GM21529 (cell line): ENCODE results near the gene INSR.
"Not testable (repeated sequence)": the region's sequence is repeated elsewhere in the genome, so short reads cannot be mapped to it uniquely, and the experiment has no call there.

Experiments
- ATAC-seq: cut with Tn5 transposase; IDR thresholded peaks from one replicate; pipeline ENCODE4 v1.9.1; 2021; ENCODE audit not compliant: unreplicated experiment

Gene INSR

DNA sequence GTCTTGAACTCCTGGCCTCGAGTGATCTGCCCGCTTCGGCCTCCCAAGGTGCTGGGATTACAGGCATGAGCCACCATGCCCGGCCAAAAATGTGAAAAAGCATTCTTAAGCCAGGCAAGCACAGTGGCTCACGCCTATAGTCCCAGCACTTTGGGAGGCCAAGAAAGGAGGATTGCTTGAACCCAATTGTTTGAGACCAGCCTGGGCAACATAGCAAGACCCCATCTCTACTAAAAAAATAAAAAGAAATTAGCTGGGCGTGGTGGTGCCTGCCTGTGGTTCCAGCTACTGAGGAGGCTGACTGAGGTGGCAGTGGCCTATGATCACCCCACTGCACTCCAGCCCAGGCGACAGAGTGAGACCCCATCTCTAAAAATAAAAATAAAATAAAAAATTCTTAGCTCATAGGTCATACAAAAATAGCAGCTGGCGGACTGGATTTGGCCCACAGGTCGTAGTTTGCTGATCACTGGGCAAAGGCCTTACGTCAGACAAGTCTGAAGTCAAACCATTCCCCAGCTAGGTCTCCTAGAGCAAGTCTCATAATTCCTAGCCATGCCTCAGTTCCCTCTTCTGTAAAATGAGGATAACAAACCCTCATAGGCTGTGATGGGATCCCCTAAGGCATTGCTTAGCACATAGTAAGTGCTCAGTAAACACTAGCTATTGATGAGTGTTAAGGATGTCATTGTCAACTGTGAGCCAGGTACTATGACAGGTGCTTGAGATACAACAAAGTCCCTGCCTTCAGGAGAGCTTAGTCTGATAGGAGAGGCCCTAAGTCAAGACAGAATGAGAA is 36.0 kb downstream of the INSR start:
- no peak for ATAC-seq

DNA sequence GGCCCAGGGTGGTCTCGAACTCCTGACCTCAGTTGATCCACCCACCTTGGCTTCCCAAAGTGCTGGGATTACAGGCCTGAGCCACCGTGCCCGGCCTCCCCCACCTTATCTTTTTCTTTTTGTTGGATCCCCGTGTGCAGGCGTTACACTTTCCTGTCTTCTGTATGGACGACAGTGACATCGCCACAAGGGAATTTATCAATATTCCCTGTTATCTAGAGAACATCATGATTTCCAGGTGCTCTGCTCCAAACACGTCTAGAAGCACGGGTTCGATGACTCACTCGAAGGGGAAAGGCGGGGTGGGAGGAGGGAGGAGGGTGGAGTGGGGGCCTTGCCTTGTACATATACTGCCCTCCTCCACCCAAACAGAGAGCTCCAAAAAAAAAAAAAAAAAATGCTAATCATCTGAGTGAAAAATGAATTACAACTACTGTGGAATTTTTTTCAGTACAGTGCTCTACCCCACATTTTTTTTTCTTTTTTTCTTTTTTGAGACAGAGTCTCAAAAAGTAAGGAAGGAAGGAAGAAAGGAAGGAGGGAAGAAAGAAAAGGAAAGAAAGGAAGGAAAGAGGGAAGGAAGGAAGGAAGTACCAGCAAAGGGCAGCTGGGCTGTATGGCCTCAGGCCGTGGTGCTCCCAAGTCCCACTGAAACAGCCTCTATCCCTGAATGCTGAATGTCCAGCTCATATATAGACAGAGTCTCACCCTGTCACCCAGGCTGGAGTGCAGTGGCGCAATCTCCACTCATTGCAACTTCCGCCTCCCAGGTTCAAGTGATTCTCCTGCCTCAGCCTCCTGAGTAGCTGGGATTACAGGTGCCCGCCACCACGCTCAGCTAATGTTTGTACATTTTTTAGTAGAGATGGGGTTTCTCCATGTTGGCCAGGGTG is 36.8 kb downstream of the INSR start:
- ATAC-seq, result no peak

DNA sequence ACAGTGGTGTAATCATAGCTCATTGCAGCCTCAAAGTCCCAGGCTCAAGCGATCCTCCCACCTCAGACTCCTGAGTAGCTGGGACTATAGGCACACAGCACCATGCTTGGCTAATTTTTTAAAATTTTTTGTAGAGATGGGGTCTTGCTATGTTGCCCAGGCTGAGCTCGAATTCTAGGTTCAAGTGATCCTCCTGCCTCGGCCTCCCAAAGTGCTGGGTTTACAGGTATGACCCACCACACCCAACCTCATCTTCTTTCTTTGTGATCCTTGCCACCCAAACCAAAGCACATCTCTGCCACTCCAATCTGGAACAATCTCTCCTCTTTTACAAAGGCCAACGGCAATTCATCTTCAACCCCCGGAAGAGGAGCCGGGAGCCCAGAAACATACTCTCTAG is 38.6 kb downstream of the INSR start:
- no peak for ATAC-seq

DNA sequence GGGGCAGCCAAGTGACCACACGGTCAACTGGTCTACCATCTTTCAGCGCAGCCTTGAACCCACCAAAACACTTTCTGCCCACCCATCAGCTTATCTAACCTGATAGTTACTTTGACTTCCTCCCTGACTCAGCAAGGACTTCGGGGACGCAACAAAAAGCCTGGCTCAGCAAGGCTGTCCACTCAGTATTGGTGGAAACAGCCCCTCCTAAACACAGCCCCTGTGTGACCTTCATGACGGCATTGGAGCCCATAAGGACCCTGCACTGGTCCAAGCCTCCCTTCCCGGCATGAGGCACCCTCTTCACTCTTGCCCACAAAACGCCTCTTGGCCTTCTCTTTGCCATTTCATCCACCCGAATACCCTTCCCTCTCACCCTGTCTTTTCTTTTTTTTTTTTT is 39.1 kb downstream of the INSR start:
- ATAC-seq, result no peak

DNA sequence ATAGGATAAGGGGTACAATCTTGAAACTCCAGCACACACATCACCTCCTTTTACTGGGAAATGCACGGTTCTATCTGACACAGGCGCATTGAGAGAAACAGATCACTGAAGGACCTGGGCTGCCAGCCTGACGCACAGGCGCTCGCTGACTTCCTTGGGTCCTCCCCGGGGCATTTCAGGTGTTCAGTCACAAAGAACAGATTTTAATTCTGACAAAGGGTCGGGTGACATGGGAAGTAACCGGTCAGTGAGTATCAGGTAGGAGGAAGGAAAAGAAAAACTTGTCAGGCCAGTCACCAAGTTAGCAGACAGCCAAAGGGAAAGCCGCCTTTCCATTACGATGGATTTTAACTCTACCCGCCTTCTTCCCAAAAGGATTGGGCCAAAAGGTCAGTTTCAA is 39.6 kb downstream of the INSR start:
- no peak for ATAC-seq

DNA sequence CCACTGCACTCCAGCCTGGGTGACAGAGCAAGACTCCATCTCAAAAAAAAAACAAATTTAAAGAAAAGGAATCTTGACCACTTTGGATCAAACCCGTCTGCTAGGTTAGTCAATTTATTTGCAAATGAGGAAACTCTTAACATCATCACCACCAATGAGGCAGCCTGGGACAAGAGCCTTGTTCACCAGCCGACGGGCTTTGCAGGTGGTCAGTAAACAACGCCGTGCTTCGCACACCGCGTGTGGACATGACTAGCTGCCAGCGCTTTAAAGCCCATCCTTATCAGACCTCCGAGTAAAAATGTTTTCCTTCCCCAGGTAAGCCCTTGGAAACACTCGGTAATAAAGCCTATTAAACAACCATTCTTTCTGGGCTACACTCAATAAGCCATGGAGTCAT is 41.9 kb downstream of the INSR start:
- no peak for ATAC-seq

DNA sequence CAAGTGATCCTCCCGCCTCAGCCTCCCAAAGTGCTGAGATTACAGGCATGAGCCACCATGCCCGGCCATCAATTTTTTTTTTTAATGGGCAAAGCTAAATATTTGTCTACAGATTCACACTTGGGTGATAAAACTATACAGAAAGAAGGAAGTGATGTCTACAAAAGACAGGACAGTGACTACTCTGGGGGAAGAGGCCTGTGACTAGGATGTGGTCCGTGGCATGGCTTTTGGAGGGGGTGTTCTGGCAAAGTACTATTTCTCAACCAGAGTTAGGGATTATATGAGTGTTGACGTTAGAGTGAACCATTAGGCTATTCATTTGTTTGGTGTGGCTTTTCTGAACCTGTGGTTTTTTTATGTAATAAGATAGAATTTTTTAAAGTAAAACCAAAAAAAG is 42.7 kb downstream of the INSR start:
- no peak for ATAC-seq

DNA sequence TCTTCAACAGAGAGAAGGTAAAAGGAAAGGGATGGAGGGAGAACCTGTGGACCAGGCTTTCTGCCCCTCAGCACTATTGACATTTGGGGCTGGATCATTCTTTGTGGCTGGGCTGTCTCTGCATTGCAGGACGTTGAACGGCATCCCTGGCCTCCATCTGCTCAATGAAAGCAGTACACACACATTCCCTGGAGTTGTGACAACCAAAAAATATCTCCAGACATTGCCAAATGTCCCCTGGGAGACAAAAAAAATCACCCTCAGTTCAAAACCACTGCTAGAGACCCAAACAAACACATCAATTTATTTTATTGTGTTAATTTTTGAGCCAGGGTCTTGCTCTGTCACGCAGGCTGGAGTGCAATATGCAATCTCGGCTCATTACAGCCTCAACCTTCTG is 43.3 kb downstream of the INSR start:
- ATAC-seq, result no peak

DNA sequence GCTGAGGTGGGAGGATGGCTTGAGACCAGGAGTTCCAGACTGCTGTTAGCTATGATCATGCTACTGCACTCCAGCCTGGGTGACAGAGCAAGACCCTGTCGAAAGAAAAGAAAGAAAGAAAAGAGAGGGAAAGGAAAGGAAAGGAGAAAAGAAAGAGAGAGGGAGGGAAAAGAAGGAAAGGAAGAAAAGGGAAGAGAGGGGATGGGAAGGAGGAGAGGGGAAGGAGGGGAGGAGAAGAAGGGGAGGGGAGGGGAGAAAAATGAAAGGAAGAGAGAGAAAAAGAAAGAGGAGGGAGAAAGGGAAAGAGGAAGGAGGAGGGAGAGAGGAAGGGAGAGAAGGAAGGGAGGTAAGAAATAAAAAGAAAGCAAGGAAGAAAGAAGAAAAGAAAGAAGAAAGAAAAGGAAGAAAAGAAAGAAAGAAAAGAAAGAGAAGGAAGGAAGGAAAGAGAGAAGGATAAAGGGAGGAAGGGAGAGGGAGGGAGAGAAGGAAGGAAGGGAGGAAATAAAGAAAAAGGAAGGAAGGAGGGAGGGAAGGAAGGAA is 44.1 kb downstream of the INSR start:
- no peak for ATAC-seq

DNA sequence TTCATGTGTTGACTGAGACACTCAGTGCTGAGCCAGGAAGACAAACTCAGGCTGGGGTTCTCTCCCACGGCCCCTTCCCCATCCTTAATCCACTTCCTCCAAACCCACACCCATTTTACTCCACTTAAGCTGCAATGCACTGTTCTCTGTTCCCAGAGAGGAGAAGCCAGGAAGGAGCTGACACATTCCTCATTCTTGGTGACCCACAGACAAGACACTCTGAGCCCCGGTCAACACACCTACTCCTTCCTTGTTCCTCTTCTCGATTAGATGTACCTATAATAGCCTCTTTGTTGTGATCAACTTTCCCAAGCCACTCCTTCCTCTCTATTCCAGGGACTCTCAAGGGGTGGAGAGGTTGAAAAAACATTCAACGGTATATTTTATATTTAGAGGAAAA is 47.1 kb downstream of the INSR start:
- ATAC-seq, result no peak

DNA sequence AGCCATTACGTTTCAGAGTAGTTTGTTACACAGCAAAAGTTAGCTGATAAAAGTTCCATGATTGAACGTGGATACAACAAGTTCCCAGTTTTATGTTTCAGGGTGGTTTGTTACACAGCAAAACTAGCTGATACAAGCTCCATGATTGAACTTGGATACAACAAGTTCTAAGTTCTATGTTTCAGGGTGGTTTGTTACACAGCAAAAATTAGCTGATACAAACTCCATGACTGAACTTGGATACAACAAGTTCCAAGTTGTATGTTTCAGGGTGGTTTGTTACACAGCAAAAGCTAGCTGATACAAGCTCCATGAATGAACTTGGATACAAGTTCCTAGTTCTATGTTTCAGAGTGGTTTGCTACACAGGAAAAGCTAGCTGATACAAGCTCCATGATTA is 47.6 kb downstream of the INSR start:
- no peak for ATAC-seq

DNA sequence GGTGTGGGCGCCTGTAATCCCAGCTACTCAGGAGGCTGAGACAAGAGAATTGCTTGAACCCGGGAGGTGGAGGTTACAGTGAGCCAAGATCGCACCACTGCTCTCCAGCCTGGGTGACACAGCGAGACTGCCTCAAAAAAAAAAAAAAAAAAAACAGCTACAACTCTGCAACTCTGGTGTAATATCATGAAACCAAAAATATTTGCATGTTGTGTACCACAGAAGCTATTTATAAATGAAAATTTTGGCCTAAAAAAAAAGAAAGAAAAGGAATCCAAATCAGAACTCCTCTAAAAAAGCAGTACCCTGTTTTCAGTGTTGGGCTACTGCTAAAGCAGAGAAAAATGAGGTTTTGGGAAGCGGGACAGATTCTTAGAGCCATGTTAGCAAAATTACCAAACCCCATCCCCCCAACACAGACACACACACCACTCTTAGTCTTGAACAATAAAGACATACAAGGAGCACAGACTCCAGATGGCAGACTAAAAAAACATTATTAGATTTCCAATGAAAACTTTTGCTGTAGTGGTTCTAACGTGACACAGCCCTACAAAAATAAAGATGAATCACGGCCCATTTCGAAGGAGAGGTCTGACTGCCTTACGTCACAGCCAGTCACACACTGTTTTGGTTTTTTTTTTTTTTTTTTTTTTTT is 51.5 kb downstream of the INSR start:
- no peak for ATAC-seq

DNA sequence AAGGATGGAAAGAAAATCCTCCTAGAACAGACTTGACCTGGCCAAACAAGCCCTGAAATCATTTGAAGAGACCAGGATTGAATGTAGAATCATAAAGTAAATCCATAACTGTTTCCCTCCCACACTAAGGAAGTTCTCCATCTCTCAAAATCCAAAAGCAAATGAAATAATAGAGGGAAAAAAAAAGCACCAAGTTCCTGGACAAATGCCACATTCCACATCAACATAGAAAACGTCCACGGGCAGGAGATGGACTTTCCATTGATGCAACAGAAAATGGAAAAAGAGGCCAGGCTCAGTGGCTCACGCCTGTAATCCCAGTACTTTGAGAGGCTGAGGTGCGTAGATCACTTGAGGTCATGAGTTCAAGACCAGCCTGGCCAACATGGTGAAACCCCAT is 56.2 kb downstream of the INSR start:
- no peak for ATAC-seq

DNA sequence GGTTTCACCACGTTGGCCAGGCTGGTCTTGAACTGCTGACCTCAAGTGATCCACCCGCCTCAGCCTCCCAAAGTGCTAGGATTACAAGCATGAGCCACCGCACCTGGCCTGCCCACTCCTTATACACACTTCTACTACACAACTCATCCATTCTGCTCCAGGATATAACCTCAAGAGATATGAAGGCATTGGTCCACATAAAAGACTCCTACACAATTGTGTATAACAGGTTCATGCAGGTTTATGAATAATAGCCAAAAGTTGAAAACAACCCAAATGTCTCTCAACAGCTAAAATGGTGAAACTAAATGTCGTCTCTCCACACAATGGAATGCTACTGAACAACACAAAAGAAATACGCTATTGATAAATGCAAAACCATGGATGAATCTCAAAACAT is 58.1 kb downstream of the INSR start:
- ATAC-seq, result no peak

DNA sequence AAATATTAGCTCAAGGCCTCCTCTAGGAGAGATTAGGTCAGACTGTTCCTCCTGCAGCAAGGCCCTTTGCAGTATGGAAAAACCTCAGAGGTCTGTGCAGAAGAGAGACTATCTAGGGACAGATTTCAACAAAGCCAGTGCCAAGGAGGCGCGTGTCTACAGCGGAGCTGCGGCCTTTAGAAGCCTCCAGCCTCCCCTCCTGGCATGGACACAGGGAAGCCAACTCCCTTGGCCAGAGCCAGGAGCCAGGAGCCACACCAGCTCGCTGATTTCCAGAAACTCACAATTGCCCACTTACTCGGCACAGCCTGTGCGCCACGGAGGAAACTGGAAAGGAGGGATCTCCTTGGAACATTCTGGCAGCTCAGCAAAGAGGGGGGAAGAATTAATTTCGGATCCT is 63.4 kb downstream of the INSR start:
- ATAC-seq, result no peak

DNA sequence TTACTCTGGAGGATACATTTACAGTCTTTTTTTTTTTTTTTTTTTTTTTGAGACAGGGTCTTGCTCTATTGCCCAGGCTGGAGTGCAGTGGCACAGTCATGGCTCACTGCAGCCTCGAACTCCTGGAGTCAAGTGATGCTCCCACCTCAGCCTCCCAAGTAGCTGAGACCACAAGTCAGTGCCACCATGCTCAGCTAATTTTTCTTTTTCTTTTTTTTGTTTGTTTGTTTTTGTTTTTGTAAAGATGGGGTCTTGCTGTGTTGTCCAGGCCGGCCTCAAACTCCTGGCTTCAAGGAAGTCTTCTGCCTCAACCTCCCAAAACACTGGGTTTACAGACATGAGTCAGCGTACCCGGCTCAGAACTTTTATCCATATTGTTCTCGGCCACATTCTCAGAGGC is 64.5 kb downstream of the INSR start:
- ATAC-seq, result no peak

DNA sequence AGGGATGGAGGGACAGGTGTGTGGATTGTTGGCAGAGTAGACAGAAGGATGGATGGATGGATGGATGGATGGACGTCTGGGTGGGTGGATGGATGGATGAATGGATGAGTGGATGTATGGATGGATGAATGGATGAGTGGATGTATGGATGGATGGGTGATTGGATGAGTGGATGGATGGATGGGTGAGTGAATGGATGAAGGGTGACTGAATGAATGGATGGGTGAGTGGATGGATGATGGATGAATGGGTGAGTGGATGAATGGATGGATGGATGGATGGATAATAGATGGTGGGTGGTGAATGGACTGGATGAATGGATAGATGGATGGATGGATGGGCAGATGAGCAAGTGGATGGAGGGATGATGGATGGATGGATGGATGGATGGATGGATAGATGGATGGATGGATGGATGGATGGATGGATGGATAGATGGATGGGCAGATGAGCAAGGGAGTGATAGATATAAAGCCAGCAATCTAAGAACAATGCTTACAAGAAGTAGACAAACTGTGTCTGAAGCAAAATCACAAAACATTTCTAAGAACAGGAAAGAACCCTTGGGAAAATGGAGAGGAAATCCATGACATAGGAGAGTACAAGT is 65.2 kb downstream of the INSR start:
- ATAC-seq, result no peak

DNA sequence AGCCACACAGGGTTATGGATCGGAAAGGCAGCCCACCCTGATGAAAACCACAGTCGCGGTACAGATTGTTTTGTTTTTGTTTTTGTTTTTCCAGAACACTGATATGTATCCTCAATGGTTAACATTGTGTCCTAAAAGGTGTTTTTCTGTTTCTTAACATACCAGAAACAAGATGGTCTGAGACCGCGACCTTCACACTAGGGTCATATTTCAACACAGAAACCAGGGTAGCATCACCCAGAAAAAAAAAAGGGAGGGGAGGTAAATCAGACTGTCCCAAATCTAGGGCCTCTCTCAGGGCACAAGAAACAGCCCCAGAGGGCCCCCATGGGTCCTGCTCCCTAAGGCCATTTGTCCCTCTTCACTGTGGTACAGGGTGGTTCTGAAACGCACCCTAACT is 66.5 kb downstream of the INSR start:
- ATAC-seq, result no peak

DNA sequence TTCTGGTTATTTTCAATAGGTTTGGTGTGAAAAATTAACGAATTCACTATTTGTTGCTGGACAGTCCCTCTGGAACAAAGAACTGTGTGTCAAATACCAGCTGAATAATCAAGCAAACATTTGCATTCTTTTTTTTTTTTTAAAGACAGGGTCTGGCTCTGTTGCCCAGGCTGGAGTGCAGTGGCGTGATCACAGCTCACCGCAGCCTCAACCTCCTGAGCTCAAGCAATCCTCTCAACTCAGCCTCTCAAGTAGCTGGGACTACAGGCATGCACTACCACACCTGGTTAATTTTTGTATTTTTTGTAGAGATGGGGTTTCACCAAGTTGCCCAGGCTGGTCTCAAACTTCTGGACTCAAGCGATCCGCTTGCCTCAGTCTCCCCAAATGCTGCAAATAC is 67.1 kb downstream of the INSR start:
- ATAC-seq, result not testable (repeated sequence)

DNA sequence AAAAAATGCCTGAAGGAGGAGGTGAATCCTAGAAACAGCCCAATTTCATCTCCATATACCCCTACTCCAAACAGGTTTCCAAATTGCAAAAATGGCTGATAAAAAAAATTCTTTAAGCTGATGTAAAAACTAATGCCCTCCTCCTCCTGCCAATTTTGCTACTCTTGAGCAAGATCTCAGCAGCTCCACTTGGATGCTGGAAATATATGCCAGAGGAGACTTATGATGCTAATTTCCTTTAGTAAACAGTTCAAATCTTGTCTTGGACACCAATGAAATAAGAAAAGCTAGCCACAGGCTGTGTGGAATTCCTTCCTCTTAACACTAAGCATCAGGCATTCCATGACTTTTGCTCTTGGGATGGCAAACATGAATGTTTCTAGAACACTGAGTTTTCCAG is 67.5 kb downstream of the INSR start:
- ATAC-seq, result no peak

DNA sequence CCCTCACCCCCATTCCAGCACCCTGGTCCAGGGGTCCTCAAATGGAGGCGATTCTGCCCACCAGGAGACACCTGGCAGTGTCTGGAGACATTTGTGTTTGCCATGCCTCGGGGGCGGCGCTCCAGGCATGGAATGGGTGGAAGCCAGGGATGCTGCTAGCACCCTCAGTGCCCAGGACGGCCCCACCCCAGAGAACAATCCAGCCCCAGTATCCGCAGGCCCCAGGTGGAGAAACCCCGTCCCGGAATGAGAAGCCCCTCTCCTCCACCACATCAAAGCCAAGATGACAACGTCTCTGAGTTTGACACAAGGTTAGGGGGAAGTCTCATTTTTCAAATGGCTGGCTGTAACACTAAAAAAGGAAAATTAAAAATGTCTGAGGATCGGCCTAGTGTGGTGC is 68.5 kb downstream of the INSR start:
- ATAC-seq, result no peak
